Activated CD8-positive, alpha-beta T cell treated with anti-CD3 and anti-CD28 coated beads for 36 hours (primary cell): Measurements from ENCODE around the gene POU2F2. TPM values are rescaled to one million over a fixed set of nuclear protein-coding genes. Genes with fewer than 3 reads are reported as not detected.

ENCODE experiments used
- ATAC-seq: fragments of 200-7000 bp; cut with Tn5 transposase; one replicate; pipeline ENCODE4 v1.10.0; 2021; ENCODE audit warnings: mild to moderate bottlenecking, moderate library complexity
- CTCF ChIA-PET: fragments of 350-600 bp; sonication (Branson Sonifier 250); formaldehyde crosslinking; loops from one replicate; lab custom pipeline; 2021; ENCODE audit warnings: antibody characterized with exemption; lab: Charles Lee
- POLR2A ChIA-PET: fragments of 350-600 bp; sonication (Branson Sonifier 250); formaldehyde crosslinking; loops from one replicate; lab custom pipeline; 2021; ENCODE audit warnings: antibody characterized with exemption; lab: Charles Lee
- DNase-seq: peaks from one replicate; pipeline ENCODE4 v3.0.0-alpha.2; 2020
- H3K27ac Mint-ChIP-seq: one replicate; pipeline ENCODE4 v1.8.0; 2021; ENCODE audit warnings: mild to moderate bottlenecking, mixed read lengths
- H3K27me3 Mint-ChIP-seq: one replicate; pipeline ENCODE4 v1.8.0; 2021; ENCODE audit warnings: mixed read lengths
- H3K36me3 Mint-ChIP-seq: one replicate; pipeline ENCODE4 v1.8.0; 2021; ENCODE audit warnings: low read depth, mixed read lengths
- H3K4me1 Mint-ChIP-seq: one replicate; pipeline ENCODE4 v1.8.0; 2021; ENCODE audit warnings: low read depth, mixed read lengths
- H3K4me3 Mint-ChIP-seq: one replicate; pipeline ENCODE4 v1.8.0; 2021; ENCODE audit warnings: mild to moderate bottlenecking, moderate library complexity, mixed read lengths
- H3K9me3 Mint-ChIP-seq: one replicate; pipeline ENCODE4 v1.8.0; 2021; ENCODE audit warnings: mixed read lengths
- CTCF ChIP-seq: fragments of 200-600 bp; IDR thresholded peaks from one replicate; pipeline ENCODE4 v1.8.0; 2022; ENCODE audit warnings: antibody characterized with exemption, mild to moderate bottlenecking
- intact Hi-C: fragments of 100-400 bp; cut with micrococcal nuclease; formaldehyde crosslinking; loops from one replicate; pipeline ENCODE4 v1.10.0; 2022
- total RNA-seq, 2 experiments: library from RNA; stranded (reverse); gene quantifications; one replicate each; pipeline ENCODE4 v1.2.3, GENCODE V29; 2021

The POU2F2 gene
- total RNA-seq, 2 experiments from 2014 or later, result 37.7 to 40.7 TPM

- Mint-ChIP-seq H3K4me3 (no peak overlapping the region), H3K9me3 (no peaks in the 10 kb centered on the region), H3K4me1 (no peaks in the 10 kb centered on the region), H3K36me3 (no peaks in the 10 kb centered on the region), H3K27ac (no peak overlapping the region), H3K27me3 (peaks cover 6% of the 10 kb centered on the region)
- POLR2A ChIA-PET, result no interaction called here
- intact Hi-C loops, result no loop called here
- TF ChIP-seq CTCF, result no peak
- no peak for ATAC-seq
- CTCF ChIA-PET, result no interaction called here
- no peak for DNase-seq
Measured at GRCh38 chr19:42067315-42067888, 64.8 kb downstream of the POU2F2 start.

GRCh38 chr19:42066075-42066754 lies 66.0 kb downstream of the POU2F2 start:
- peaks cover 6% of the 10 kb centered on the region for H3K27me3 Mint-ChIP-seq
- intact Hi-C loops, result no loop called here
- no peaks in the 10 kb centered on the region for H3K9me3 Mint-ChIP-seq
- no peak for ATAC-seq
- no peak overlapping the region for H3K4me3 Mint-ChIP-seq
- ChIA-PET POLR2A (interaction anchor here (1.1 to 1.2 kb wide), 2 partner anchors 9 to 33 kb away, joined by 3 read pairs; no protein-coding TSS in a partner anchor), CTCF (no interaction called here)
- H3K36me3 Mint-ChIP-seq, result no peaks in the 10 kb centered on the region
- DNase-seq, result no peak
- H3K4me1 Mint-ChIP-seq, result no peaks in the 10 kb centered on the region
- no peak for TF ChIP-seq CTCF
- H3K27ac Mint-ChIP-seq, result no peak overlapping the region

- TF ChIP-seq CTCF, result no peak
- H3K4me1 Mint-ChIP-seq, result no peaks in the 10 kb centered on the region
- no peaks in the 10 kb centered on the region for H3K9me3 Mint-ChIP-seq
- H3K36me3 Mint-ChIP-seq, result no peaks in the 10 kb centered on the region
- no peak overlapping the region for H3K27ac Mint-ChIP-seq
- H3K27me3 Mint-ChIP-seq, result peaks cover 6% of the 10 kb centered on the region
- ATAC-seq (no peak), DNase-seq (no peak)
- ChIA-PET POLR2A (interaction anchor here (1.1 to 1.2 kb wide), 2 partner anchors 9 to 34 kb away, joined by 3 read pairs; no protein-coding TSS in a partner anchor), CTCF (interaction anchor here (1.3 kb wide), 1 partner anchor 44 kb away, joined by 4 read pairs; no protein-coding TSS in a partner anchor)
- intact Hi-C loops, result no loop called here
- no peak overlapping the region for H3K4me3 Mint-ChIP-seq
Measured at GRCh38 chr19:42065511-42065910, 66.7 kb downstream of the POU2F2 start.

GRCh38 chr19:42065051-42065450 lies 67.2 kb downstream of the POU2F2 start:
- TF ChIP-seq CTCF, result no peak
- DNase-seq (no peak), ATAC-seq (no peak)
- Mint-ChIP-seq H3K27me3 (peaks cover 4% of the 10 kb centered on the region), H3K4me1 (no peaks in the 10 kb centered on the region), H3K27ac (no peak overlapping the region), H3K4me3 (no peak overlapping the region), H3K36me3 (no peaks in the 10 kb centered on the region), H3K9me3 (no peaks in the 10 kb centered on the region)
- intact Hi-C loops, result no loop called here
- POLR2A ChIA-PET, result interaction anchor here (1.1 to 1.2 kb wide), 3 partner anchors 10 to 37 kb away, joined by 3 read pairs; no protein-coding TSS in a partner anchor
- CTCF ChIA-PET, result interaction anchor here (1.3 kb wide), 1 partner anchor 44 kb away, joined by 4 read pairs; no protein-coding TSS in a partner anchor

- H3K9me3 Mint-ChIP-seq, result no peaks in the 10 kb centered on the region
- ChIA-PET POLR2A (interaction anchor here (1.1 kb wide), 1 partner anchor 38 kb away, joined by 3 read pairs; no protein-coding TSS in a partner anchor), CTCF (interaction anchor here (1.3 kb wide), 1 partner anchor 45 kb away, joined by 4 read pairs; no protein-coding TSS in a partner anchor)
- ATAC-seq, result no peak
- no peak overlapping the region for H3K27ac Mint-ChIP-seq
- H3K4me1 Mint-ChIP-seq, result no peaks in the 10 kb centered on the region
- TF ChIP-seq CTCF, result no peak
- intact Hi-C loops, result no loop called here
- H3K4me3 Mint-ChIP-seq, result no peak overlapping the region
- no peak for DNase-seq
- H3K27me3 Mint-ChIP-seq, result peaks cover 2% of the 10 kb centered on the region
- no peaks in the 10 kb centered on the region for H3K36me3 Mint-ChIP-seq
Measured at GRCh38 chr19:42064432-42064831, 67.8 kb downstream of the POU2F2 start.
